ENCODE results near the gene DUSP10.

The DUSP10 gene

GRCh38 chr1:221751226-221751887 is 9.5 kb upstream of the DUSP10 start:
- Histone ChIP-seq H3K4me3 (replicated peaks; ENCODE audit: insufficient read depth, low read length) (no peak overlapping the region), H3K27me3 (ENCODE audit: insufficient read depth, poor library complexity, severe bottlenecking) (no peaks in the 10 kb centered on the region), H3K27ac (replicated peaks) (no peak overlapping the region)
- DNase-seq (ENCODE audit: low read depth in 1 of 2, low spot score in 1 of 2) = peak; percentile 29 to 59
- TF ChIP-seq POLR2AphosphoS5 (IDR thresholded peaks at IDR 0.05; ENCODE audit: low read depth) = peak; percentile 27; the same call in 1 of the 2 replicates
- no peak for TF ChIP-seq REST (IDR thresholded peaks at IDR 0.05; ENCODE audit: insufficient replicate concordance, low read depth)
- TF ChIP-seq CTCF (IDR thresholded peaks at IDR 0.05; ENCODE audit: insufficient read depth, low read length) = no peak
- TF ChIP-seq GABPA (IDR thresholded peaks at IDR 0.05; ENCODE audit: low read depth) = no peak
- TF ChIP-seq SPI1 (IDR thresholded peaks at IDR 0.05; ENCODE audit: borderline replicate concordance, low read depth) = peak; percentile 50; the same call in 1 of the 2 replicates

- Histone ChIP-seq H3K27ac (replicated peaks) (no peak overlapping the region), H3K27me3 (ENCODE audit: insufficient read depth, poor library complexity, severe bottlenecking) (no peaks in the 10 kb centered on the region), H3K4me3 (replicated peaks; ENCODE audit: insufficient read depth, low read length) (no peak overlapping the region)
- no peak for TF ChIP-seq GABPA (IDR thresholded peaks at IDR 0.05; ENCODE audit: low read depth)
- TF ChIP-seq REST (IDR thresholded peaks at IDR 0.05; ENCODE audit: insufficient replicate concordance, low read depth) = no peak
- TF ChIP-seq SPI1 (IDR thresholded peaks at IDR 0.05; ENCODE audit: borderline replicate concordance, low read depth) = no peak
- no peak for TF ChIP-seq CTCF (IDR thresholded peaks at IDR 0.05; ENCODE audit: insufficient read depth, low read length)
- TF ChIP-seq POLR2AphosphoS5 (IDR thresholded peaks at IDR 0.05; ENCODE audit: low read depth) = no peak
- DNase-seq (ENCODE audit: low read depth in 1 of 2, low spot score in 1 of 2) = no peak
These were observed 7.1 kb upstream of the DUSP10 start for GRCh38 chr1:221748981-221749380.

- Histone ChIP-seq H3K27ac (replicated peaks) (no peak overlapping the region), H3K4me3 (replicated peaks; ENCODE audit: insufficient read depth, low read length) (no peak overlapping the region), H3K27me3 (ENCODE audit: insufficient read depth, poor library complexity, severe bottlenecking) (no peaks in the 10 kb centered on the region)
- no peak for TF ChIP-seq GABPA (IDR thresholded peaks at IDR 0.05; ENCODE audit: low read depth)
- no peak for TF ChIP-seq REST (IDR thresholded peaks at IDR 0.05; ENCODE audit: insufficient replicate concordance, low read depth)
- TF ChIP-seq CTCF (IDR thresholded peaks at IDR 0.05; ENCODE audit: insufficient read depth, low read length) = no peak
- TF ChIP-seq SPI1 (IDR thresholded peaks at IDR 0.05; ENCODE audit: borderline replicate concordance, low read depth) = no peak
- TF ChIP-seq POLR2AphosphoS5 (IDR thresholded peaks at IDR 0.05; ENCODE audit: low read depth) = no peak
- no peak for DNase-seq (ENCODE audit: low read depth in 1 of 2, low spot score in 1 of 2)
These were observed 6.0 kb upstream of the DUSP10 start for GRCh38 chr1:221747839-221748238.

Measured in HL-60 (cell line).